ENCODE measurements around the gene TSPAN4.

TSPAN4 gene

DNA sequence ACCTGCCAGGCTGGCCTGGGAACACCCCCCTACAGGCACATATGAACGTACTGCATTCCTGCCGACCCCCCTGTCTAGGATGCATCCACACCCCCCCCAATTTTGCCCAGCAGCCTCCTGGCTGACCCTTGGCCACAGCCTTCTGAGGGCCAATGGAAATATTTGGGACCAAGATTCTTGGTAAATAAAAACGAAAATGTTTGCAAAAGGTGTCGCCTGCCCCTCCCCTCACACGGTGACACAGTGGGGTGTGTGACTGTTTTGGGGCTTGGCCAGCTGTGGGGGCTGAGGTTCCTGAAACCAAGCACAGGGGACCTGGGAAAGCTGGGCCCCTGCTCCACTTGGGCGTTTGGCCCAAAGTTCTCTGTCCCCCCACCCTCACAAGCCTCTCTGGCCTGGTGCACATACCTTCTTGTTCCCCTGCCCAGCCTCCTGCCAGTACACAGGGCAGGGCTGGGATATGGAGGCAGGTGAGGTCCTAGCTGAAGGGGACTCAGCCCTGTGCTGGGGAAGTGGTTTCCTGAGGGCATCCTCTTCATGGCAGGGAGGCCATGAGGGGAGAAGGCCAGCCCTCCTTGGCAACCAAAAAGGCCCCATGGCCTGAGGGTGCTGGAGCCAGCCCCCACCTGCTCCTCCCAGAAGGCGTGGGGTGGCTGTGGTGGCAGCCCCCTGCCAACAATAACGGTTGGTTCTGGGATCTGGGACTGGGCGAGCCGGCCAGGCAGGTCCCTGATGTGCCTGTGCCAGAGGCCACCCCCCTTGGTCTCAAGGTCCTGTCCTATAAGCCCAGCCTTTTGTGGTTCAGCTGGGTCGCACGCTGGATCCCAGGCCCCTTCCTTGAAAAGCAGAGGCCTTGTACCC lies 17.1 kb upstream of the TSPAN4 start:
- no peak overlapping the region for H3K4me3 ChIP-seq (ENCODE audit: low read depth, low read length)
- no peak for DNase-seq (ENCODE audit: low read depth)
- TF ChIP-seq CTCF (IDR thresholded peaks at IDR 0.05; ENCODE audit: low read depth, low read length, missing control alignments), result no peak

GRCh38 chr11:826227-826621 lies 16.4 kb upstream of the TSPAN4 start:
- no peak overlapping the region for H3K4me3 ChIP-seq (ENCODE audit: low read depth, low read length)
- no peak for TF ChIP-seq CTCF (IDR thresholded peaks at IDR 0.05; ENCODE audit: low read depth, low read length, missing control alignments)
- DNase-seq (ENCODE audit: low read depth), result no peak

- no peak for TF ChIP-seq CTCF (IDR thresholded peaks at IDR 0.05; ENCODE audit: low read depth, low read length, missing control alignments)
- peak overlapping the region; percentile 70 for H3K4me3 ChIP-seq (ENCODE audit: low read depth, low read length)
- DNase-seq (ENCODE audit: low read depth), result no peak
Observed at GRCh38 chr11:826836-827145, 15.9 kb upstream of the TSPAN4 start.

GRCh38 chr11:827146-827896 lies 15.3 kb upstream of the TSPAN4 start:
- no peak for DNase-seq (ENCODE audit: low read depth)
- peak overlapping the region; percentile 70 for H3K4me3 ChIP-seq (ENCODE audit: low read depth, low read length)
- no peak for TF ChIP-seq CTCF (IDR thresholded peaks at IDR 0.05; ENCODE audit: low read depth, low read length, missing control alignments)

- no peak for DNase-seq (ENCODE audit: low read depth)
- TF ChIP-seq CTCF (IDR thresholded peaks at IDR 0.05; ENCODE audit: low read depth, low read length, missing control alignments), result no peak
- peak within 1 kb of the TSS; percentile 70 for H3K4me3 ChIP-seq (ENCODE audit: low read depth, low read length)
Observed at GRCh38 chr11:827897-828192, 14.8 kb upstream of the TSPAN4 start, which contains the start of gene CRACR2B. Gene CRACR2B, plus strand, starts transcription at chr11:827919. Its CDS starts 689 bp downstream, at chr11:828608.

- no peak overlapping the region for H3K4me3 ChIP-seq (ENCODE audit: low read depth, low read length)
- TF ChIP-seq CTCF (IDR thresholded peaks at IDR 0.05; ENCODE audit: low read depth, low read length, missing control alignments), result no peak
- DNase-seq (ENCODE audit: low read depth), result no peak
Observed at GRCh38 chr11:828506-829175, 14.0 kb upstream of the TSPAN4 start.
